Esophagus muscularis mucosa (tissue), 4 donors: ENCODE results near the gene RWDD1.

ENCODE experiments used
- EP300 ChIP-seq: sonication (generic); formaldehyde crosslinking; IDR thresholded peaks from one replicate; pipeline ENCODE4 v1.6.1; 2017; ENCODE audit warnings: antibody characterized with exemption
- POLR2AphosphoS5 ChIP-seq, 2 donors: sonication (generic); formaldehyde crosslinking; IDR thresholded peaks; one replicate each; pipeline ENCODE4 v1.6.1; 2017; ENCODE audit warnings: antibody characterized with exemption in 2 of 2
- TF ChIP-seq, protein P1 (sequence below), 3 experiments: fragments of 200-600 bp in 2 of 3; fragments of 450-650 bp in 1 of 3; sonication (generic) in 2 of 3; IDR thresholded peaks; one replicate each; pipeline ENCODE4 v1.5.1; 2017 to 2019; ENCODE audit warnings: antibody characterized with exemption in 3 of 3, mild to moderate bottlenecking in 2 of 3, moderate library complexity in 1 of 3

DNA sequence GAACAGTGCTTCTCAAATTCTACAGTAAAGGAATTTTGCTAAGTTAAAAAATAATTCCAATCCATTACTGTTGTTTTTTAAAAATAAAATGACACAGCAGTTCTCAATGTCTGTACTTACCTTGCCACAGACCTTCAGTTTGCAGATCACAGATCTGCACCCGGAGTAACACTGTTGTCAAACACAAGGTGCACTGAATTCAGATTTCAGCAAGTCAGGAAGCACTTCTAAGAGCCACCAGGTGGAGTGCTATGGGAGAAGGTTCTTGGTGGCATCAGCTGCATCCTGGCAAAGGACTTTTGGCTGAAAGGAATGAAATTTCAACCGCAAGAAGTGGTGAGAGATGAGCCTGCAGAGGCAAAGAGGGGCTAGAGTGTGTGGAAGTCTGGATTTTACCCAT lies 62.4 kb downstream of the RWDD1 start:
- TF ChIP-seq EP300: no peak
- TF ChIP-seq, protein P1, sequence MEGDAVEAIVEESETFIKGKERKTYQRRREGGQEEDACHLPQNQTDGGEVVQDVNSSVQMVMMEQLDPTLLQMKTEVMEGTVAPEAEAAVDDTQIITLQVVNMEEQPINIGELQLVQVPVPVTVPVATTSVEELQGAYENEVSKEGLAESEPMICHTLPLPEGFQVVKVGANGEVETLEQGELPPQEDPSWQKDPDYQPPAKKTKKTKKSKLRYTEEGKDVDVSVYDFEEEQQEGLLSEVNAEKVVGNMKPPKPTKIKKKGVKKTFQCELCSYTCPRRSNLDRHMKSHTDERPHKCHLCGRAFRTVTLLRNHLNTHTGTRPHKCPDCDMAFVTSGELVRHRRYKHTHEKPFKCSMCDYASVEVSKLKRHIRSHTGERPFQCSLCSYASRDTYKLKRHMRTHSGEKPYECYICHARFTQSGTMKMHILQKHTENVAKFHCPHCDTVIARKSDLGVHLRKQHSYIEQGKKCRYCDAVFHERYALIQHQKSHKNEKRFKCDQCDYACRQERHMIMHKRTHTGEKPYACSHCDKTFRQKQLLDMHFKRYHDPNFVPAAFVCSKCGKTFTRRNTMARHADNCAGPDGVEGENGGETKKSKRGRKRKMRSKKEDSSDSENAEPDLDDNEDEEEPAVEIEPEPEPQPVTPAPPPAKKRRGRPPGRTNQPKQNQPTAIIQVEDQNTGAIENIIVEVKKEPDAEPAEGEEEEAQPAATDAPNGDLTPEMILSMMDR (IDR thresholded peaks at IDR 0.05): no peak
- TF ChIP-seq POLR2AphosphoS5 (IDR thresholded peaks at IDR 0.05): no peak
